ENCODE results near the gene TPRG1L. TPM values are rescaled to one million over a fixed set of nuclear protein-coding genes. Genes with fewer than 3 reads are reported as not detected.
"Not testable (repeated sequence)": the region's sequence is repeated elsewhere in the genome, so short reads cannot be mapped to it uniquely, and the experiment has no call there.

Gene TPRG1L
- total RNA-seq, 2 donors from 2014 or later = 27.4 to 37.6 TPM

GRCh38 chr1:3620708-3621107, 4.1 kb upstream of the TPRG1L start:
- no peak overlapping the region for H3K4me3 ChIP-seq
- no peaks in the 10 kb centered on the region for H3K27me3 ChIP-seq (replicated peaks; ENCODE audit: insufficient read depth)
- ATAC-seq (ENCODE audit: insufficient number of reproducible peaks, low FRiP score, low read depth) (no peak), DNase-seq (ENCODE audit: low spot score) (no peak)
- no peaks in the 10 kb centered on the region for H3K9me3 ChIP-seq
- H3K27ac ChIP-seq = no peak overlapping the region
- TF ChIP-seq CTCF (IDR thresholded peaks at IDR 0.05) = no peak
- H3K36me3 ChIP-seq = no peaks in the 10 kb centered on the region
- H3K4me1 ChIP-seq (ENCODE audit: control insufficient read depth in 1 of 2, low read depth in 2 of 2) = peaks cover 13 to 21% of the 10 kb centered on the region in 2 donors

DNA sequence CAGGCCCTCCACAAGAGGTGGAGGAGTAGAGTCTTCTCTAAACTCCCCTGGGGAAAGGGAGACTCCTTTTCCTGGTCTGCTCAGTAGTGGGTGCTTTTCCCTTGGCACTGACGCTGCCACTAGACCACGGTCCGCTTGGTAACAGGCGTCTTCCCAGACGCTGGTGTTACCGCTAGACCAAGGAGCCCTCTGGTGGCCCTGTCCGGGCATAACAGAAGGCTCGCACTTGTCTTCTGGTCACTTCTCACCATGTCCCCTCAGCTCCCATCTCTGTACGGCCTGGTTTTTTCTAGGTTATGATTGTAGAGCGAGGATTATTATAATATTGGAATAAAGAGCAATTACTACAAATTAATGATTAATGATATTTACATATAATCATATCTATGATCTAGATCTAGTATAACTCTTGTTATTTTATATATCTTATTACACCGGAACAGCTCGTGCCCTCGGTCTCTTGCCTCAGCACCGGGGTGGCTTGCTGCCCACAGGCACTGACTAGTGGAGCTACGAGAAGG, 3.6 kb upstream of the TPRG1L start:
- ATAC-seq (ENCODE audit: insufficient number of reproducible peaks, low FRiP score, low read depth); H3K36me3 ChIP-seq; H3K4me3 ChIP-seq; DNase-seq (ENCODE audit: low spot score); H3K9me3 ChIP-seq; H3K27ac ChIP-seq; H3K27me3 ChIP-seq (replicated peaks; ENCODE audit: insufficient read depth): not testable (repeated sequence)
- peak; percentile 73 for TF ChIP-seq CTCF (IDR thresholded peaks at IDR 0.05)
- peaks cover 16 to 24% of the 10 kb centered on the region in 2 donors for H3K4me1 ChIP-seq (ENCODE audit: control insufficient read depth in 1 of 2, low read depth in 2 of 2)

- not testable (repeated sequence) for DNase-seq (ENCODE audit: low spot score); H3K36me3 ChIP-seq; H3K9me3 ChIP-seq; H3K27me3 ChIP-seq (replicated peaks; ENCODE audit: insufficient read depth); ATAC-seq (ENCODE audit: insufficient number of reproducible peaks, low FRiP score, low read depth); H3K27ac ChIP-seq; H3K4me3 ChIP-seq
- H3K4me1 ChIP-seq (ENCODE audit: control insufficient read depth in 1 of 2, low read depth in 2 of 2) = peaks cover 16 to 24% of the 10 kb centered on the region in 2 donors
Observed at GRCh38 chr1:3622102-3622501, 2.7 kb upstream of the TPRG1L start.

DNA sequence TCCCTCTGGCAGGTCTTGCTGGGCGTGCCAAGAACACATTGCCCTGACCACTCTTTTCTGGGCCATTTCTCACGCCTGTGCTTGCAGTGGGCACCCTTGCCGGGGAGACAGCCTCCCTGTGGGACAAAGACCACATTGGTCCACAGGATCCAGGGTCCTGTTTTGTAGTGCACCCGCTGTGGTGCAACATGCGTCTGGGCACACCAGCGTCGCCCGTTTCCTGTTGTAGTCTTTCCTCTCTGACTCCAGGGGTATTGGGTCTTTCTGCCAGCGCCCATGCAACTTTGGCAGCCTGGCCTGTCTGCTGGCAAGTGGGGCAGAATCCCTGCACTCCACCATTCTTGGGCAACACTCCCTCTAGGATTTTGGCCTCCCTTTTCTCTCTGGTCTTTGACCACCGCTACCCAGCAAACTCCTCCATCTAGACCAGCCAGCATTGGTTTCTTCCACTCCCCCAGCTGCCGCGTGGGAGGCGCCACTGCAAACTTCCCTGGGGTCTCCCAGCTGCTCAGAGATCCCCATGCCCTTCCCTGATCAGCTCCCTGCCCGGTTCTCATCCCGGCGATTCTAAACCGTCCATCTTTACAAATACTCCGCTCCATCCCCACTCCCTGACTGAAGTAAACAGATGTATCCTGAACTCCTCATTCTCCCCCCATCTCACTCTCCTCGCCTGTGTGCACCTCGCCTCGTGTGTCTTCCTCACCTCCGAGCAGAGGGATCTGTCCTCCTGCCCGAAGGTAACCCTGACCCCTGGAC, 1.2 kb upstream of the TPRG1L start:
- Histone ChIP-seq H3K27ac (no peak overlapping the region), H3K4me3 (peak overlapping the region; percentile 97), H3K9me3 (no peaks in the 10 kb centered on the region), H3K36me3 (peaks cover 11% of the 10 kb centered on the region), H3K4me1 (ENCODE audit: control insufficient read depth in 1 of 2, low read depth in 2 of 2) (peaks cover 16 to 24% of the 10 kb centered on the region in 2 donors), H3K27me3 (replicated peaks; ENCODE audit: insufficient read depth) (no peaks in the 10 kb centered on the region)
- ATAC-seq (ENCODE audit: insufficient number of reproducible peaks, low FRiP score, low read depth) = no peak
- TF ChIP-seq CTCF (IDR thresholded peaks at IDR 0.05) = no peak
- no peak for DNase-seq (ENCODE audit: low spot score)

- H3K9me3 ChIP-seq = no peaks in the 10 kb centered on the region
- no peak for DNase-seq (ENCODE audit: low spot score)
- peaks cover 25% of the 10 kb centered on the region for H3K36me3 ChIP-seq
- no peak for TF ChIP-seq CTCF (IDR thresholded peaks at IDR 0.05)
- peak overlapping the region in 1 of 2 donors; percentile 35 for H3K27ac ChIP-seq
- H3K27me3 ChIP-seq (replicated peaks; ENCODE audit: insufficient read depth) = no peaks in the 10 kb centered on the region
- peak; percentile 7 for ATAC-seq (ENCODE audit: insufficient number of reproducible peaks, low FRiP score, low read depth)
- peak overlapping the region; percentile 97 for H3K4me3 ChIP-seq
- H3K4me1 ChIP-seq (ENCODE audit: control insufficient read depth in 1 of 2, low read depth in 2 of 2) = peaks cover 16 to 24% of the 10 kb centered on the region in 2 donors
Observed at GRCh38 chr1:3625151-3625907, 514 bp downstream of the TPRG1L start.

Data from thoracic aorta (tissue), 2 donors.